K562 (cell line): ENCODE measurements around the gene ATP10B. TPM values are rescaled to one million over a fixed set of nuclear protein-coding genes. Genes with fewer than 3 reads are reported as not detected.

Experiments
- ATAC-seq: fragments of 200-7000 bp; cut with Tn5 transposase; 3 replicates; pipeline ENCODE4 v1.9.1; 2020; ENCODE audit warnings: moderate library complexity
- BruUV-seq: library from RNA; stranded (reverse); fragments of 400-500 nt; replicated peaks from 2 replicates; lab custom pipeline; 2021; lab: Mats Ljungman, UMichigan
- CTCF ChIA-PET: fragments of 300-600 bp; formaldehyde crosslinking; extraction: SDS; loops from one replicate; lab custom pipeline; 2021; ENCODE audit warnings: low intra/inter-chr PET ratio; lab: Yijun Ruan, JAX
- POLR2A ChIA-PET: fragments of 300-600, 350-650 bp; sonication (Branson Sonifier 250); formaldehyde crosslinking; extraction: SDS; loops from one replicate; lab custom pipeline; 2021; ENCODE audit warnings: antibody characterized with exemption, inconsistent platforms; lab: Yijun Ruan, JAX
- DNase-seq, 4 experiments: peaks; one replicate each; pipeline versions ENCODE4 v3.0.0 to v3.0.0-alpha.2; 2011 to 2018; ENCODE audit warnings: low spot score in 3 of 4, mixed read lengths in 3 of 4; ENCODE audit errors: extremely low read depth in 1 of 4
- FAIRE-seq: peaks from 2 replicates; lab custom pipeline; 2011; peaks lifted over from hg19 to GRCh38; lab: Jason Lieb, UNC
- H2AFZ ChIP-seq: 2 replicates; pipeline ENCODE4 v1.6.0; 2011; ENCODE audit warnings: low read depth, low read length, control low read depth, inconsistent platforms
- H3K27ac ChIP-seq: fragments of 200-600 bp; 3 replicates; pipeline ENCODE4 v1.8.0; 2011; ENCODE audit warnings: low read depth, mild to moderate bottlenecking, control low read depth, inconsistent platforms, low read length, moderate library complexity, mixed read lengths; ENCODE audit errors: extremely low read depth
- H3K27me3 ChIP-seq, 2 experiments: fragments of 300-600 bp in 1 of 2; 2 replicates in 1 of 2; 3 replicates in 1 of 2; pipeline versions ENCODE4 v1.6.0 to v1.8.0; 2011; ENCODE audit warnings: inconsistent platforms in 2 of 2, low read length in 2 of 2, mild to moderate bottlenecking in 1 of 2, mixed read lengths in 1 of 2, moderate library complexity in 1 of 2; ENCODE audit not compliant: control insufficient read depth in 2 of 2, insufficient read depth in 2 of 2
- H3K36me3 ChIP-seq: fragments of 300-600 bp; 3 replicates; pipeline ENCODE4 v1.8.0; 2011; ENCODE audit warnings: mild to moderate bottlenecking, low read length, inconsistent platforms; ENCODE audit not compliant: control insufficient read depth, insufficient read depth
- H3K4me1 ChIP-seq, 2 experiments: fragments of 200-600 bp in 1 of 2; replicated peaks in 1 of 2; 2 replicates in 1 of 2; 3 replicates in 1 of 2; pipeline versions ENCODE4 v1.5.1 to v1.8.0; 2011; ENCODE audit warnings: inconsistent platforms in 2 of 2, low read length in 2 of 2, mild to moderate bottlenecking in 1 of 2, mixed read lengths in 1 of 2, moderate library complexity in 1 of 2; ENCODE audit not compliant: control insufficient read depth in 2 of 2, insufficient read depth in 2 of 2
- H3K4me2 ChIP-seq: 2 replicates; pipeline ENCODE4 v1.6.1; 2011; ENCODE audit warnings: low read length, control low read depth, inconsistent platforms, mixed read lengths; ENCODE audit not compliant: insufficient read depth
- H3K4me3 ChIP-seq: fragments of 200-600 bp; sonication (generic), shearing (Covaris generic); 2 replicates; pipeline ENCODE4 v1.5.1; 2016; ENCODE audit warnings: control low read depth, inconsistent platforms
- H3K79me2 ChIP-seq: fragments of 200-600 bp; 3 replicates; pipeline ENCODE4 v1.8.0; 2011; ENCODE audit warnings: low read length, inconsistent platforms; ENCODE audit not compliant: control insufficient read depth, insufficient read depth
- H3K9ac ChIP-seq, 2 experiments: 2 replicates each; pipeline versions ENCODE4 v1.6.0 to v1.6.1; 2011; ENCODE audit warnings: low read depth in 2 of 2, low read length in 2 of 2, control low read depth in 1 of 2, inconsistent platforms in 1 of 2, mild to moderate bottlenecking in 1 of 2, mixed read lengths in 1 of 2; ENCODE audit not compliant: insufficient read depth in 1 of 2
- H3K9me1 ChIP-seq: one replicate; pipeline ENCODE4 v1.6.0; 2011; ENCODE audit warnings: inconsistent platforms, mild to moderate bottlenecking, low read length, moderate library complexity; ENCODE audit not compliant: control insufficient read depth, insufficient read depth
- H3K9me3 ChIP-seq: replicated peaks from 2 replicates; pipeline ENCODE4 v1.5.1; 2011; ENCODE audit warnings: low read depth, low read length, inconsistent platforms; ENCODE audit not compliant: control insufficient read depth, insufficient read depth
- H4K20me1 ChIP-seq: replicated peaks from 2 replicates; pipeline ENCODE4 v1.6.1; 2011; ENCODE audit warnings: low read length, inconsistent platforms, mixed read lengths; ENCODE audit not compliant: control insufficient read depth, insufficient read depth
- ESRRB ChIP-seq: fragments of 250-450 bp; sonication (Bioruptor Pico); IDR thresholded peaks from 2 replicates; pipeline ENCODE4 v1.5.0; 2020; ENCODE audit warnings: mild to moderate bottlenecking, moderate library complexity, borderline replicate concordance
- FOXK1 ChIP-seq: sonication (generic); formaldehyde crosslinking; IDR thresholded peaks from 2 replicates; pipeline ENCODE4 v1.8.0; 2022; ENCODE audit warnings: missing genetic modification reagents, mild to moderate bottlenecking, borderline replicate concordance
- NFATC3 ChIP-seq: fragments of 450-650 bp; IDR thresholded peaks from 2 replicates; pipeline ENCODE4 v1.6.1; 2017; ENCODE audit warnings: mild to moderate bottlenecking
- PYGO2 ChIP-seq: fragments of 450-650 bp; IDR thresholded peaks from 2 replicates; pipeline ENCODE4 v1.6.1; 2016; ENCODE audit warnings: mild to moderate bottlenecking, missing genetic modification characterization, moderate library complexity, missing compliant biosample characterization
- RCOR1 ChIP-seq, 2 experiments: IDR thresholded peaks; 2 replicates each; pipeline ENCODE4 v1.6.1; 2012; ENCODE audit warnings: low read depth in 2 of 2, low read length in 2 of 2, borderline replicate concordance in 1 of 2, improper control_type of control experiment in 1 of 2
- SMAD4 ChIP-seq: fragments of 250-450 bp; sonication (Bioruptor Pico); conservative IDR thresholded peaks from 2 replicates; pipeline ENCODE4 v1.8.0; 2021; ENCODE audit warnings: inconsistent platforms, mild to moderate bottlenecking, moderate library complexity
- TGIF2 ChIP-seq: sonication (generic); formaldehyde crosslinking; IDR thresholded peaks from 2 replicates; pipeline ENCODE4 v1.8.1; 2022; ENCODE audit warnings: mild to moderate bottlenecking, missing genetic modification reagents, moderate library complexity
- YBX1 ChIP-seq: fragments of 450-650 bp; IDR thresholded peaks from 2 replicates; pipeline ENCODE4 v1.7.1; 2016; ENCODE audit warnings: mild to moderate bottlenecking
- ZBED1 ChIP-seq: IDR thresholded peaks from 2 replicates; pipeline ENCODE4 v1.6.1; 2014
- ZNF253 ChIP-seq: fragments of 250-450 bp; sonication (Bioruptor Pico); conservative IDR thresholded peaks from 2 replicates; pipeline ENCODE4 v1.6.1; 2021; ENCODE audit warnings: mild to moderate bottlenecking
- WGBS: fragments of 100-300 bp; shearing (Covaris generic); methylation state at CpG from one replicate; pipeline ENCODE4 v1.1.6; 2016; ENCODE audit warnings: low coverage, mixed read lengths; ENCODE audit not compliant: insufficient coverage; ENCODE audit errors: missing lambda C conversion rate; 5-methylcytosine and 5-hydroxymethylcytosine counted together
- in situ Hi-C: fragments of 300-500 bp; cut with MboI; formaldehyde crosslinking; loops from 4 replicates; pipeline ENCODE4 v1.15.0; 2018; ENCODE audit warnings: inconsistent platforms, mixed read lengths
- intact Hi-C: fragments of 100-400 bp; cut with micrococcal nuclease; formaldehyde crosslinking; loops from 2 replicates; pipeline ENCODE4 v1.14.2; 2022
- polyA plus RNA-seq, 8 experiments: library from polyadenylated mRNA; depleted of rRNA in 4 of 8; stranded (reverse) in 5 of 8; unstranded in 3 of 8; fragments of >200 nt; fragmentation: Nextera tagmentation in 2 of 8; fragmentation: Illumina TruSeq in 1 of 8; extraction: Ambion mirVana in 2 of 8; extraction: Trizol in 1 of 8; gene quantifications; 2 replicates each; pipeline versions ENCODE4 v1.2.1 to v1.2.3, GENCODE V29; 2011 to 2014; ENCODE audit warnings: inconsistent platforms in 1 of 8, missing spikeins in 1 of 8
- total RNA-seq, 7 experiments: library from RNA; depleted of rRNA in 6 of 7; stranded (reverse); fragments of >200 nt in 6 of 7; fragmentation: Illumina TruSeq in 2 of 7; extraction: Trizol in 2 of 7; gene quantifications; 2 replicates each; pipeline versions ENCODE4 v1.2.1 to v1.2.3, GENCODE V29; 2011 to 2021; ENCODE audit warnings: low replicate concordance in 1 of 7
- TF ChIP-seq, protein P1 (sequence below): fragments of 200-800 bp; sonication (Bioruptor generic); IDR thresholded peaks from 2 replicates; pipeline ENCODE4 v1.6.1; 2017; ENCODE audit warnings: missing genetic modification characterization, missing compliant biosample characterization
- TF ChIP-seq, protein P2 (sequence below): sonication (generic); formaldehyde crosslinking; IDR thresholded peaks from 2 replicates; pipeline ENCODE4 v1.9.0; 2022; ENCODE audit warnings: mild to moderate bottlenecking, missing genetic modification reagents

ATP10B gene
- total and polyA plus RNA-seq, 9 of the 15 experiments (the other 6 are each of a cell fraction or from before 2014, with no cell fraction given): 0.04 TPM; not detected in 8

- no peak overlapping the region for H3K27ac ChIP-seq
- H3K4me1 ChIP-seq: no peaks in the 10 kb centered on the region
- H4K20me1 ChIP-seq: no peaks in the 10 kb centered on the region
- no peak overlapping the region for H3K4me3 ChIP-seq
- DNase-seq (no peak), ATAC-seq (no peak), FAIRE-seq (no peak)
- no peaks in the 10 kb centered on the region for H3K9me1 ChIP-seq
- H3K79me2 ChIP-seq: no peaks in the 10 kb centered on the region
- CTCF ChIA-PET: no interaction called here
- TF ChIP-seq RCOR1 (IDR thresholded peaks at IDR 0.05; ENCODE audit: borderline replicate concordance in 1 of 2, low read depth in 2 of 2, low read length in 2 of 2) (no peak), FOXK1 (CRISPR knock-in tag) (no peak), YBX1 (no peak), NFATC3 (no peak), PYGO2 (tag) (no peak), ZNF253 (CRISPR knock-in tag) (no peak), ZBED1 (no peak), ESRRB (CRISPR knock-in tag) (no peak), TGIF2 (CRISPR knock-in tag) (no peak), SMAD4 (no peak)
- TF ChIP-seq, protein P1, sequence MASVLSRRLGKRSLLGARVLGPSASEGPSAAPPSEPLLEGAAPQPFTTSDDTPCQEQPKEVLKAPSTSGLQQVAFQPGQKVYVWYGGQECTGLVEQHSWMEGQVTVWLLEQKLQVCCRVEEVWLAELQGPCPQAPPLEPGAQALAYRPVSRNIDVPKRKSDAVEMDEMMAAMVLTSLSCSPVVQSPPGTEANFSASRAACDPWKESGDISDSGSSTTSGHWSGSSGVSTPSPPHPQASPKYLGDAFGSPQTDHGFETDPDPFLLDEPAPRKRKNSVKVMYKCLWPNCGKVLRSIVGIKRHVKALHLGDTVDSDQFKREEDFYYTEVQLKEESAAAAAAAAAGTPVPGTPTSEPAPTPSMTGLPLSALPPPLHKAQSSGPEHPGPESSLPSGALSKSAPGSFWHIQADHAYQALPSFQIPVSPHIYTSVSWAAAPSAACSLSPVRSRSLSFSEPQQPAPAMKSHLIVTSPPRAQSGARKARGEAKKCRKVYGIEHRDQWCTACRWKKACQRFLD (CRISPR knock-in tag): no peak
- TF ChIP-seq, protein P2, sequence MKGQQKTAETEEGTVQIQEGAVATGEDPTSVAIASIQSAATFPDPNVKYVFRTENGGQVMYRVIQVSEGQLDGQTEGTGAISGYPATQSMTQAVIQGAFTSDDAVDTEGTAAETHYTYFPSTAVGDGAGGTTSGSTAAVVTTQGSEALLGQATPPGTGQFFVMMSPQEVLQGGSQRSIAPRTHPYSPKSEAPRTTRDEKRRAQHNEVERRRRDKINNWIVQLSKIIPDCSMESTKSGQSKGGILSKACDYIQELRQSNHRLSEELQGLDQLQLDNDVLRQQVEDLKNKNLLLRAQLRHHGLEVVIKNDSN (CRISPR knock-in tag): no peak
- no peak overlapping the region for H3K4me2 ChIP-seq
- no peaks in the 10 kb centered on the region for H3K36me3 ChIP-seq
- no TSS peak for BruUV-seq
- no peak overlapping the region for H2AFZ ChIP-seq
- POLR2A ChIA-PET: no interaction called here
- no peaks in the 10 kb centered on the region; the same call in 1 of the 2 replicates for H3K9me3 ChIP-seq
- in situ Hi-C loops: no loop called here
- no peak overlapping the region for H3K9ac ChIP-seq
- intact Hi-C loops: no loop called here
- H3K27me3 ChIP-seq: no peaks in the 10 kb centered on the region
- WGBS: 0% methylated on average over 2 of the region's 2 CpGs
Observed at GRCh38 chr5:160672521-160672920, 179.5 kb downstream of the ATP10B start.
